Measurements from ENCODE around the gene MN1.

- TF ChIP-seq CTCF (IDR thresholded peaks at IDR 0.05), result no peak
- no peak for TF ChIP-seq FOSL2 (IDR thresholded peaks at IDR 0.05)
- TF ChIP-seq FOSL2 (CRISPR knock-in tag; IDR thresholded peaks at IDR 0.05), result no peak
- TF ChIP-seq EP300 (IDR thresholded peaks at IDR 0.05), result no peak
- TF ChIP-seq SMC3 (IDR thresholded peaks at IDR 0.05), result no peak
- no peak for TF ChIP-seq HDAC2 (IDR thresholded peaks at IDR 0.05)
Measured at GRCh38 chr22:27827604-27828587, 26.3 kb upstream of the MN1 start.

Data from A549 (cell line).